Stimulated activated CD8-positive, alpha-beta memory T cell treated with anti-CD3 and anti-CD28 coated beads, Interleukin-15, amount 100 ng/mL, for 1 hour (primary cell): ENCODE results near the gene CHD9.
"Not testable (repeated sequence)": the region's sequence is repeated elsewhere in the genome, so short reads cannot be mapped to it uniquely, and the experiment has no call there.

ENCODE experiments used
- DNase-seq: peaks from one replicate; pipeline ENCODE4 v3.0.0-alpha.2; 2020; ENCODE audit warnings: low read depth

Gene CHD9

DNA sequence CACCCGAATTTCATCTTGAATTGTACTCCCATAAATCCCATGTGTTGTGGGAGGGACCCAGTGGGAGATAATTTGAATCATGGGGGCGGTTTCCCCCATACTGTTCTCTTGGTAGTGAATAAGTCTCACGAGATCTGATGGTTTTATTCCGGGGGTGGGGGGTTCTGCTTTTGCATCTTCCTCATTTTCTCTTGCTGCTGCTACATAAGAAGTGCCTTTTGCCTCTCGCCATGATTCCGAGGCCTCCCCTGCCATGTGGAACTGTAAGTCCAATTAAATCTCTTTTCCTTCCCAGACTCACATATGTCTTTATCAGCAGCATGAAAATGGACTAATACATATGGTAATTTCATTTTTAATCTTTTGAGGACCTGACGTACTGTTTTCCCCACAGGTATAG lies 20.7 kb downstream of the CHD9 start:
- not testable (repeated sequence) for DNase-seq

DNA sequence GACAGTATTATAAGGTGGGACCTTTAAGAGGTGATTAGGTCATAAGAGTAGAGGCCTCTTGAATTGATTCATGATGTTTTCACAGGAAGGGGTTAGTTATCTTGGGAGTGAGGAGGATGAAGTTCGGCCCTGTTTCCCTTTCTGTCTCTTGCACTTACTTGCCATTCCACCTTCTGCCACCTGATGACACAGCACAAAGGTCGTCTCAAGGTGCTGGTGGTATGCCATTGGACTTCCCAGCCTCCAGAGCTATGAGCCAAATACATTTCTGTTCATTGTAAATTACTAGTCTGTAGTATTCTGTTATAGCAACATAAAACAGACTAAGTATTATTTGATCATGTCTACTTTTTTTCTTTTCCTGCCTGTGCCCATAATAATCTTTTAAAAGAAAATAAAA lies 23.5 kb downstream of the CHD9 start:
- DNase-seq: no peak

DNA sequence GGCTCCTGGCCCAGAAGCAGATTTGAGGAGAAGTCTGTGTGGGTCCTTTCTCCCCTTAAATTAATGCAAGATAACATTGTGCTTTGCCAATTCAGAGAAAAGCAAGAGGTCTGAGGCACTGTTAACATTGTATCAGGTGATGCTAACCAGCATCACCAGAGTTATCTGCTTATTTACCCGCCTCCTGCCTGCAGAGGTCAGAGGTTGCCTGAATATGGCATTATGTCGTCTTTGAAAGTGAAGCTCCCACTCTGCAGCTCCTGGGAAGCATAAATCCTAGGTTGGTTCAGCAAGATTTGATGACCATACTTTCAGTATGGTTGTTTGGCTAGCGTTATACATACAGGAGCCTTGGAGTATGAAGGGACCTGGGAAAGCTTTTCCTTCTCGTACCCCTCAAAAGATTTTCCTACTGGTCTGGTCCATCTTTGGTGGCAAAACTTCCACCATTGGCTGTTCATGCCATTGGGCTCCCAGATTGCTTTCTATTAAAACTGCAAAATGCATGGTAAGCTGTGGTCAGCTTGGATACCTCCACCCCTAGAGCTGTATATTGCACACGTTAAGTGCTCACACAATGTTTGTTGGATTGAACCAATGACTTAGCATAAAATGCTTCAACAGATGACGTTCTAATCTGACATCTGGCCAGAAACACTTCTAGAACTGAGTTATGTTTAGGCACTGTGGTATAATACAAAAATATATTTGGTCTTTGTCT lies 24.1 kb downstream of the CHD9 start:
- DNase-seq: no peak

- no peak for DNase-seq
Observed at GRCh38 chr16:53080345-53081031, 25.7 kb downstream of the CHD9 start.

GRCh38 chr16:53081032-53081424 lies 26.2 kb downstream of the CHD9 start:
- no peak for DNase-seq

GRCh38 chr16:53081686-53082407 lies 27.1 kb downstream of the CHD9 start:
- DNase-seq: no peak

GRCh38 chr16:53082509-53082908 lies 27.7 kb downstream of the CHD9 start:
- no peak for DNase-seq

- DNase-seq: no peak
Observed at GRCh38 chr16:53083119-53083518, 28.3 kb downstream of the CHD9 start.

DNA sequence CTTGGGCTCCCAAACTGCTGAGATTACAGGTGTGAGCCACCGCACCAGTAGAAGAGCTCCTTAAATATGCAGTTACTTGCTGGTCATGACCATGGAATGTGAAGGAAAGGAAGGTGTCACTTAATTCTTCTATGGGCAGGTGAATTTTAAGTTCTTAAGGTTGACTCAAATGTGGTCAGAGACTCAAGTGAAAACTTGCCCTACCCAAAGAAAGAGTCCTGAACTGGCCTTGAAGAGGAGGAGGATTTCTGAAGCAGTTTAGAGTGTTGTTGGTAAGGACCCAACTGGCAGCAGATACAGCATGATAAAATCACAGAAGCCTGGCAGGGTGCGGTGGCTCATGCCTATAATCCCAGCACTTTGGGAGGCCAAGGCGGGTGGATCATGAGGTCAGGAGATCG lies 29.4 kb downstream of the CHD9 start:
- DNase-seq: no peak

- DNase-seq: no peak
Observed at GRCh38 chr16:53084746-53085334, 30.0 kb downstream of the CHD9 start.

GRCh38 chr16:53085369-53085843 lies 30.6 kb downstream of the CHD9 start:
- no peak for DNase-seq

GRCh38 chr16:53085931-53086421 lies 31.2 kb downstream of the CHD9 start:
- no peak for DNase-seq

- DNase-seq: no peak
Observed at GRCh38 chr16:53087101-53087500, 32.3 kb downstream of the CHD9 start.

DNA sequence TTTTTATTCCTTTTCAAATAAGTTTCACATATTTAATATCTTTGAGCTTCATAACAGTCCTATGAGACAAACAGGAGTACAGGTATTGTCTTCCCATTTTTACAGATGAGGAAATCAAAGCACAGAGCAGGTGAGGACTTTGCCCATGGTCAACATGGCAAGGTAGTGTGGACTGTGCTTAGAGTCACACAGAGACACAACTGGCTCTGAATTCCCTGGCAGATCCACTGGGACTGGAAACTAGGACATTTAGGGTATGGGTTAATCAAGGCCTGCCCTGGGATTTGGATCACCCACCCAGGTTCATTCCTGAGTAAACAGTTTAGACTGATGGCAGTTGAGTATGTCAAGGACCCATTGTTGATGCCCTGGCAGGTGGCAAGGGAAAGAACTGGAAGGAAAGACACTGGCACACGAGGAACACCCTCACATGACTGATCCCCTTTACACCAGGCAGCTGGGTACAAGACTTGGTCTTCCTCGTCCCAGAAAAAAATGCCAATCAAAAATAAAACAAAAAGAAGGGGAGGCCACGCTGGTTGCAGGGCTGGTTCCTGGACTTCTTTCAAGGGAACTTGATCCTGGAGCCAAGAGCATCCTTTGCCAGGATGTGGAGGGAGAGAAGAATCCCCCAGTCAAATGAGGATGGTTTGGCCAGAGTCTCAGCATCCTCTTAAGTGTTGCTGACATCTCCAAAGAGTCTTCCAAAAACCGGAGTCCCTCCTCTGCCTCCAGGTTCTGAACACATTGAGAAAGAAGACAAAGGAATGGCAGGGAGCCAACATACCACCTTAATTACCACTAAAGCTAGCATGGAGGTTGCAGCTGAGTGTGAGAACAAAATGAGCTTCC lies 34.9 kb downstream of the CHD9 start:
- no peak for DNase-seq

DNA sequence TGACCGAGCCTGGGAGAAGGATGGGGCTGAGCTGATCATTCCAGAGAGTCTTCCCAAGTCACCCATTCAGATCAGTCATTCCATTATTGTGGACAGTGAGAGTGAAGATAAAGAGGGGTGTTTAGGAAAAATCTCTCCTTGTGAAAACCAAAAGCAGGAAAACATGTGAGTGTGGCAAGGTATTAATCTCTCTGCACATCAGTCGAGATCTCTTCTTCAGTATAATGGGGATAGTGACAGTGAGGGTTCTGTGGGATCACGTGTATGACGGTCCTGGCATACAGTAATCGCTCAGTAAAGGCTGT lies 35.4 kb downstream of the CHD9 start:
- no peak for DNase-seq

DNA sequence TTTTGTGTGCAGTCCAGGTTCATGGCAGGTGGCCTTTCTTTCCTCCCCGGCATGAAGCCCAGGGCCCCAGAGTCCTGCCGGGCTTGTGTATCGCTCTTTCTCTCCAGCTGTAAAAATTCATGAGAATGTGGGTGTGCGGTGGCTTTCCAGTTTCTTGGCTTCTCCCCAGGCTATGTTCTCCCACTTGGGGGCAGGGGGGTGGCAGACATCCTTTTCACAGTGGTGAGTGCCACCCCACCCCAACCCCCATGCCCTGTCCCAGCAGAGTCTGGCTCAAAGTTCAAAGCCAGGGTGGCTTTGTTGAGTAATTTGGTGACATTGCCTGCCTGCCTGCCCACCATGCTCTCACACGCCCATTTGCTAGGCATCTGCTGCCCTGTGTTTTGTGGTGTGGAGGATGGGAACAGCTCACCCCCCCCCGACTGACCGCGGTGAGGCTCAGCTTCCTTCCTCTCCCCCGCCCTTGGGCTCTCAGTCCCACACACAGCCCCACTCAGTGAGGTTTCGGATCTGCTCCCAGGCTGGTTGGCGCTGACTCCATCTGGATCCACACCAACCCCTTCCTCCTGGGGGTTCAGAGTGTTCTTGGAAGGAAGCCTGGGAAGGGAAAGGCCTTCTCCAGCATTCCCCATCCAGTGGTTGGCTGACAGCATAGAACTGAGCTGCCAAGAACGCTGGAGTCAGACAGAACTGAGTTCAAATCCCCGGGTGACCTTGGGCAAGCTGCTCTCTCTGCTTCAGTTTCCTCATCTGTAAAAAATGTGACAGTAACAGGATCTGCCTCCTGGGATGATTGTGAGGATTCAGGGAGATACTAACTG lies 36.0 kb downstream of the CHD9 start:
- DNase-seq: no peak

DNA sequence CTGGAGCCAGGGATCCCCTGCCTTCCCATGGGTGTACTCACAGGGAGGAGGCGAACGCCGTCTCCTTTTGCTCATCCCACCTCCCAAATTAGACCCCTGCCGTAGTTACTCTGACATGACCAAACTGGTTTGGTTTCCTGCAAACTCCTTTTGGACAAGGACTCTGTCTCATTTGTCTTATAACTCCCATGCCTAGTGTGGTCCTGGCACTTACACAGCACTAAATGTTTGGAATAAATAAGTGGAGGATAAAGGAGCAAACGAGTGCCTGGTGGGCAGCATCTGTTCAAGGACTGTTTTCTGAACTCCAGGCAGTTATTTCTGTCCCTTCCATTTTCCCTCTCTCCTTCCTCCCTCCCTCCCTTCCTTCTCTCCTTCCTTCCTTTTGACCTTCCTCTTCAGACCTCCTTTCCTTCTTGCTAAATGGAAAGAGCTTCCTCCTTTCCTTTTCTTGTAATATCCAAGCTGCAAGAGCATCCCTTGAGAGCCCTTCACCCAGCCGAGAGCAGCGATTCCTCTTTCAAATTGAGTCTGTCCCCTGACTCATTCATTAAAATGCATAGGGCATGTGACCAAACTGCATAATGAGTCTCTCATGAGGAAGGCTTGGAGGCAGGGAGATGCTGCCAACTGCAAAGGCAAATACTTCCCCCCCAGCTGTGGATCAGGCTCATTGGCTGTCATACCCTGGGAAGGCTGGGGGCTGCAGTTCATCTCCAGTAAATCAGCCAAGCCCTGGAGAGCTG lies 36.8 kb downstream of the CHD9 start:
- no peak for DNase-seq

DNA sequence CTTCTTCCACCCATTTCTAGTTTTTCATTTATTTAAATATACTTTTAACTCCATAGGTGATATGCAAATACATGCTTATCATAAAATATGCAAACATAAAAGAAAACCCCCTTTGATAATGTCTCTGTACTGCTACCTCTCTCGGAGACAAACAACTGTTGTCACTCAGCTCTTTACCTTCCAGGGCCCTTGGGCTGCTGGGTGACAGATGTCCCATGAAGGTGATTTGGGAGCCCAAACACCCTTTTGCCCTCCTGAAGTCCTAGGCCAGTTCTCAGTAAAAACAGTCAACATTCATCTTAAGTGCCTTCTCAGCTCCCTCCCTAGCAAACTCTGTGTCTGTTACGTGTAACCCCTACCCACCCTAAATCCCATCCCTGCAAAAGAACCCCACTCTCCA lies 37.5 kb downstream of the CHD9 start:
- no peak for DNase-seq

- no peak for DNase-seq
Observed at GRCh38 chr16:53093162-53093744, 38.5 kb downstream of the CHD9 start.
